SU-DHL-6 (cell line): ENCODE results near the gene ABHD17A.

Source experiments
- EZH2phosphoT487 ChIP-seq: fragments of 200-600 bp; sonication (generic), shearing (Covaris generic); conservative IDR thresholded peaks from 2 replicates; pipeline ENCODE4 v1.6.1; 2018; ENCODE audit warnings: mild to moderate bottlenecking, antibody characterized with exemption, low read length, moderate library complexity, mixed read lengths
- TF ChIP-seq, protein P1 (sequence below): fragments of 200-600 bp; sonication (generic); IDR thresholded peaks from one replicate; pipeline ENCODE4 v1.5.1; 2017; ENCODE audit warnings: antibody characterized with exemption, mild to moderate bottlenecking, low read length, moderate library complexity; ENCODE audit not compliant: insufficient read depth, poor library complexity, severe bottlenecking

DNA sequence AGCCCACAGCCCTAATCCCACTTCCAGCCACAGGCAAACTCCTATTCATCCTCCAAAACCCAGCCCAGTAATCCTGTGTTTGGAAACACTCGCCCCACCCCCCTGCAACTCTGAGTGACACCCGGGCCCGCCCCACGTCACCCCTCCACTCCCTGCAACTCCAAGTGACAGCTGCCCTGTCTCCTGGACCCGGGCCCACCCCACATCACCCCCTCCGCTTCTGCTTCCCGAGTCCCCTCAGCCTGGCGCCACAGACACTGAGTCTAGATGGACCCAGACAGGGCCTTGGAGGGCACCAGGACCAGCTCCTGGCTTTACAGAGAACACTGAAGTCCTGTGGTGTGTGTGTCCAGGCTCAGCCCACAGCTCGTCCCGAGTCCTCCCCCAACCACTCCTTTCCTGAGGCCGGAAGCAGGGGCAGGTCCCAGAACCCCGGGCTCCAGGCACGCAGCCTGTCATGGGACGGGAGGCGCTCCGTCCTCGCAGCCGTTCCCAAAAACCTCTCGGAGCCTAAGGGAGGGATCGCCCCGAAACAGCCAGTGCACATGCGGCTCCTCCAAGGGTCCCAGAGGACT, 44.7 kb downstream of the ABHD17A start:
- TF ChIP-seq, protein P1, sequence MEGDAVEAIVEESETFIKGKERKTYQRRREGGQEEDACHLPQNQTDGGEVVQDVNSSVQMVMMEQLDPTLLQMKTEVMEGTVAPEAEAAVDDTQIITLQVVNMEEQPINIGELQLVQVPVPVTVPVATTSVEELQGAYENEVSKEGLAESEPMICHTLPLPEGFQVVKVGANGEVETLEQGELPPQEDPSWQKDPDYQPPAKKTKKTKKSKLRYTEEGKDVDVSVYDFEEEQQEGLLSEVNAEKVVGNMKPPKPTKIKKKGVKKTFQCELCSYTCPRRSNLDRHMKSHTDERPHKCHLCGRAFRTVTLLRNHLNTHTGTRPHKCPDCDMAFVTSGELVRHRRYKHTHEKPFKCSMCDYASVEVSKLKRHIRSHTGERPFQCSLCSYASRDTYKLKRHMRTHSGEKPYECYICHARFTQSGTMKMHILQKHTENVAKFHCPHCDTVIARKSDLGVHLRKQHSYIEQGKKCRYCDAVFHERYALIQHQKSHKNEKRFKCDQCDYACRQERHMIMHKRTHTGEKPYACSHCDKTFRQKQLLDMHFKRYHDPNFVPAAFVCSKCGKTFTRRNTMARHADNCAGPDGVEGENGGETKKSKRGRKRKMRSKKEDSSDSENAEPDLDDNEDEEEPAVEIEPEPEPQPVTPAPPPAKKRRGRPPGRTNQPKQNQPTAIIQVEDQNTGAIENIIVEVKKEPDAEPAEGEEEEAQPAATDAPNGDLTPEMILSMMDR = no peak
- no peak for TF ChIP-seq EZH2phosphoT487
